Bronchial epithelial cell (primary cell): ENCODE data around the gene NEIL3. TPM values are rescaled to one million over a fixed set of nuclear protein-coding genes. Genes with fewer than 3 reads are reported as not detected.

ENCODE experiments used
- DNase-seq: peaks from one replicate; pipeline ENCODE4 v3.0.0-alpha.2; 2010; ENCODE audit warnings: low read depth
- FAIRE-seq: peaks from 2 replicates; lab custom pipeline; 2011; peaks lifted over from hg19 to GRCh38; lab: Jason Lieb, UNC
- H3K27me3 ChIP-seq: 2 replicates; pipeline ENCODE4 v1.5.1; 2011; ENCODE audit warnings: low read length; ENCODE audit not compliant: control insufficient read depth, insufficient read depth
- H3K36me3 ChIP-seq: 2 replicates; pipeline ENCODE4 v1.5.1; 2011; ENCODE audit warnings: low read length; ENCODE audit not compliant: control insufficient read depth, insufficient read depth
- H3K4me3 ChIP-seq: 2 replicates; pipeline ENCODE4 v1.5.1; 2011; ENCODE audit warnings: mild to moderate bottlenecking, low read depth, low read length, control low read depth
- CTCF ChIP-seq: IDR thresholded peaks from 2 replicates; pipeline ENCODE4 v1.5.1; 2011; ENCODE audit warnings: mild to moderate bottlenecking, moderate library complexity, low read length, control low read depth, inconsistent platforms; ENCODE audit not compliant: insufficient read depth, severe bottlenecking
- total RNA-seq: library from RNA; depleted of rRNA; stranded (reverse); fragments of >200 nt; gene quantifications from 2 replicates; pipeline ENCODE4 v1.2.1, GENCODE V29; 2014

The NEIL3 gene
- total RNA-seq, 1 donor from 2014 or later: 0.53 TPM

GRCh38 chr4:177332119-177332518 is 22.4 kb downstream of the NEIL3 start:
- no peak for FAIRE-seq
- no peaks in the 10 kb centered on the region for H3K36me3 ChIP-seq
- H3K4me3 ChIP-seq: no peak overlapping the region
- no peak for TF ChIP-seq CTCF
- no peak for DNase-seq
- no peaks in the 10 kb centered on the region for H3K27me3 ChIP-seq

- FAIRE-seq: no peak
- TF ChIP-seq CTCF: peak; percentile 49
- Histone ChIP-seq H3K4me3 (no peak overlapping the region), H3K36me3 (no peaks in the 10 kb centered on the region), H3K27me3 (no peaks in the 10 kb centered on the region)
- peak; percentile 47 for DNase-seq
Measured at GRCh38 chr4:177339477-177340374, 30.1 kb downstream of the NEIL3 start.

- DNase-seq (no peak), FAIRE-seq (no peak)
- H3K4me3 ChIP-seq: no peak overlapping the region
- no peaks in the 10 kb centered on the region for H3K27me3 ChIP-seq
- H3K36me3 ChIP-seq: no peaks in the 10 kb centered on the region
- TF ChIP-seq CTCF: no peak
Measured at GRCh38 chr4:177348348-177348747, 38.7 kb downstream of the NEIL3 start.

GRCh38 chr4:177349191-177349590 is 39.5 kb downstream of the NEIL3 start:
- no peak for TF ChIP-seq CTCF
- no peak for FAIRE-seq
- Histone ChIP-seq H3K27me3 (no peaks in the 10 kb centered on the region), H3K36me3 (no peaks in the 10 kb centered on the region), H3K4me3 (no peak overlapping the region)
- DNase-seq: no peak

GRCh38 chr4:177351622-177352244 is 42.1 kb downstream of the NEIL3 start:
- FAIRE-seq (no peak), DNase-seq (no peak)
- TF ChIP-seq CTCF: no peak
- Histone ChIP-seq H3K27me3 (no peaks in the 10 kb centered on the region), H3K4me3 (no peak overlapping the region), H3K36me3 (no peaks in the 10 kb centered on the region)
